CD14-positive monocyte (primary cell): ENCODE data around the gene ATP4A. TPM values are rescaled to one million over a fixed set of nuclear protein-coding genes. Genes with fewer than 3 reads are reported as not detected.
"Not testable (repeated sequence)": the region's sequence is repeated elsewhere in the genome, so short reads cannot be mapped to it uniquely, and the experiment has no call there.

Experiments
- DNase-seq, 3 donors: peaks; one replicate each; pipeline ENCODE4 v3.0.0-alpha.2; 2011 to 2022
- H2AFZ ChIP-seq: 2 replicates; pipeline ENCODE4 v1.6.0; 2012; ENCODE audit warnings: mild to moderate bottlenecking, low read depth, low read length, inconsistent platforms; ENCODE audit not compliant: insufficient read depth, poor library complexity, severe bottlenecking
- H3K27ac ChIP-seq, 2 donors: 1 replicate in 1 of 2; 2 replicates in 1 of 2; pipeline ENCODE4 v1.5.1; 2012 to 2013; ENCODE audit warnings: low read length in 2 of 2, control low read depth in 1 of 2, inconsistent platforms in 1 of 2, low read depth in 1 of 2, mild to moderate bottlenecking in 1 of 2
- H3K27me3 ChIP-seq, 2 donors: one replicate each; pipeline versions ENCODE4 v1.6.0 to v1.6.1; 2011 to 2013; ENCODE audit warnings: low read length in 2 of 2; ENCODE audit not compliant: control insufficient read depth in 2 of 2, insufficient read depth in 2 of 2
- H3K36me3 ChIP-seq, 2 donors: replicated peaks in 1 of 2; 1 replicate in 1 of 2; 2 replicates in 1 of 2; pipeline versions ENCODE4 v1.5.1 to v1.6.1; 2012 to 2013; ENCODE audit warnings: low read length in 2 of 2, control low read depth in 1 of 2, inconsistent platforms in 1 of 2, mild to moderate bottlenecking in 1 of 2; ENCODE audit not compliant: insufficient read depth in 2 of 2, control insufficient read depth in 1 of 2
- H3K4me1 ChIP-seq, 2 donors: 1 replicate in 1 of 2; 2 replicates in 1 of 2; pipeline versions ENCODE4 v1.5.1 to v1.6.1; 2012 to 2013; ENCODE audit warnings: low read length in 2 of 2, control low read depth in 1 of 2, inconsistent platforms in 1 of 2, mild to moderate bottlenecking in 1 of 2, moderate library complexity in 1 of 2; ENCODE audit not compliant: insufficient read depth in 2 of 2, control insufficient read depth in 1 of 2
- H3K4me2 ChIP-seq: replicated peaks from 2 replicates; pipeline ENCODE3; 2012; ENCODE audit warnings: low read length, moderate library complexity, mild to moderate bottlenecking; ENCODE audit not compliant: poor library complexity, severe bottlenecking; ENCODE audit errors: extremely low read depth
- H3K4me3 ChIP-seq, 3 experiments: fragments of 200-600 bp in 1 of 3; sonication (generic) in 1 of 3; replicated peaks in 1 of 3; 1 replicate in 2 of 3; 2 replicates in 1 of 3; pipeline ENCODE4 v1.5.1; 2011 to 2013; ENCODE audit warnings: low read length in 3 of 3, mild to moderate bottlenecking in 3 of 3, control low read depth in 2 of 3, low read depth in 2 of 3, inconsistent platforms in 1 of 3, moderate library complexity in 1 of 3
- H3K79me2 ChIP-seq: 2 replicates; pipeline ENCODE4 v1.6.0; 2012; ENCODE audit warnings: mild to moderate bottlenecking, control low read depth, inconsistent platforms, low read length, moderate library complexity; ENCODE audit not compliant: insufficient read depth
- H3K9ac ChIP-seq: 2 replicates; pipeline ENCODE4 v1.6.0; 2017; ENCODE audit warnings: low read length, mild to moderate bottlenecking; ENCODE audit not compliant: insufficient read depth, poor library complexity, severe bottlenecking
- H3K9me3 ChIP-seq, 2 donors: replicated peaks in 1 of 2; 1 replicate in 1 of 2; 2 replicates in 1 of 2; pipeline versions ENCODE4 v1.5.1 to v1.6.1; 2012 to 2013; ENCODE audit warnings: low read length in 2 of 2, control low read depth in 1 of 2; ENCODE audit not compliant: control insufficient read depth in 1 of 2, insufficient read depth in 1 of 2
- H4K20me1 ChIP-seq: 2 replicates; pipeline ENCODE4 v1.6.0; 2012; ENCODE audit warnings: mild to moderate bottlenecking, low read length, control low read depth, moderate library complexity; ENCODE audit not compliant: insufficient read depth
- H3K27ac Mint-ChIP-seq, 7 donors: one replicate each; pipeline ENCODE4 v1.8.0; 2020; ENCODE audit warnings: mild to moderate bottlenecking in 7 of 7, mixed read lengths in 7 of 7, moderate library complexity in 6 of 7, inconsistent platforms in 2 of 7
- H3K27me3 Mint-ChIP-seq, 3 donors: one replicate each; pipeline ENCODE4 v1.8.0; 2021 to 2022; ENCODE audit warnings: low read depth in 3 of 3, mild to moderate bottlenecking in 3 of 3, mixed read lengths in 3 of 3, moderate library complexity in 3 of 3, inconsistent platforms in 1 of 3
- H3K36me3 Mint-ChIP-seq, 2 donors: one replicate each; pipeline ENCODE4 v1.8.0; 2020; ENCODE audit warnings: mixed read lengths in 2 of 2, inconsistent platforms in 1 of 2, mild to moderate bottlenecking in 1 of 2
- H3K4me1 Mint-ChIP-seq: one replicate; pipeline ENCODE4 v1.8.0; 2020; ENCODE audit warnings: mild to moderate bottlenecking, mixed read lengths
- H3K4me3 Mint-ChIP-seq, 2 donors: one replicate each; pipeline ENCODE4 v1.8.0; 2020; ENCODE audit warnings: mild to moderate bottlenecking in 2 of 2, mixed read lengths in 2 of 2, moderate library complexity in 1 of 2
- H3K9me3 Mint-ChIP-seq, 7 donors: one replicate each; pipeline ENCODE4 v1.8.0; 2020 to 2022; ENCODE audit warnings: mixed read lengths in 7 of 7, mild to moderate bottlenecking in 6 of 7, moderate library complexity in 6 of 7, inconsistent platforms in 2 of 7
- WGBS: methylation state at CpG from one replicate; pipeline ENCODE4 v1.1.5; 2013; ENCODE audit warnings: missing lambda C conversion rate; ENCODE audit not compliant: insufficient coverage; 5-methylcytosine and 5-hydroxymethylcytosine counted together
- intact Hi-C, 2 donors: fragments of 100-400 bp; cut with micrococcal nuclease; formaldehyde crosslinking; loops; one replicate each; pipeline versions ENCODE4 v1.15.0 to v1.15.1; 2023
- polyA plus RNA-seq, 3 donors: library from polyadenylated mRNA; depleted of rRNA in 1 of 3; unstranded in 2 of 3; stranded (reverse) in 1 of 3; fragments of 300-500 nt in 2 of 3; fragments of >200 nt in 1 of 3; fragmentation: Illumina TruSeq in 2 of 3; gene quantifications; 1 replicate in 2 of 3; 2 replicates in 1 of 3; pipeline ENCODE4 v1.2.3, GENCODE V29; 2012 to 2021
- TF ChIP-seq, protein P1 (sequence below): fragments of 200-600 bp; IDR thresholded peaks from one replicate; pipeline ENCODE4 v1.8.0; 2022; ENCODE audit warnings: antibody characterized with exemption, mild to moderate bottlenecking

ATP4A gene
- polyA plus RNA-seq, 3 donors: not detected

DNA sequence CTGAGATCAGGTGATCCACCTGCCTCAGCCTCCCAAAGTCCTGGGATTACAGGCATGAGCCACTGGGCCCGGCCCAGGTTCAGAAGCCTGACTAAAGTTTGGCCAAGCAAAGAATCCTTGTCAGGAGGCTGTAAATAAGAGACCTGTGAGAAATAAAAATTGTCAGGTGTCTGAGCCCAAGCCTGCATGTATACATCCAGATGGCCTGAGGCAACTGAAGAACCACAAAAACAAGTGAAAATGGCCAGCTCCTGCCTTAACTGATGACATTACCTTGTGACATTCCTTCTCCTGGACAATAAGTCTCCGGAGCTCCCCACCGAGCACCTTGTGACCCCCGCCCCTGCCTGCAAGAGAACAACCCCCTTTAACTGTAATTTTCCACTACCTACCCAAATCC lies 41.0 kb upstream of the ATP4A start:
- intact Hi-C loops, H3K27ac Mint-ChIP-seq, H3K4me2 ChIP-seq: not testable (repeated sequence)

DNA sequence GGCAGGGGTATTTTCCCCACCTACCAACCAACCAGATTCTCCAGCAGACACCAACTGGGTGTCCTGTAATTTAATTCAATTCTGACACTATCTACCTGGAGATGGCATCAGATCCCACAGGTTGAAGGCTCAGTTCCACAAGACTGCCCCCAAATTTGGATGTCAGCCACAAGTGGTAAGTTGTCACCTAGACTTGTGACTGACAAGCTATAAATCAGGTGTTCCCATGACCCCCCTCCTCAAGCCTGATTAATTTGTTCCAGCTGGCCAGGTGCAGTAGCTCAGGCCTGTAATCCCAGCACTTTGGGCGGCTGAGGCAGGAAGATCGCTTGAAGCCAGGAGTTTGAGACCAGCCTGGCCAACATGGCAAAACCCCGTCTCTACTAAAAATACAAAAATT lies 38.5 kb upstream of the ATP4A start:
- Histone ChIP-seq H3K9ac (no peak overlapping the region), H3K36me3 (no peaks in the 10 kb centered on the region), H2AFZ (no peak overlapping the region), H3K4me3 (no peak overlapping the region), H3K4me1 (peaks cover 0 to 3% of the 10 kb centered on the region in 2 donors), H3K27ac (no peak overlapping the region), H3K79me2 (no peaks in the 10 kb centered on the region), H3K4me2 (no peak overlapping the region), H3K27me3 (no peaks in the 10 kb centered on the region), H4K20me1 (no peaks in the 10 kb centered on the region), H3K9me3 (peaks cover 9 to 12% of the 10 kb centered on the region in 2 donors)
- intact Hi-C loops: no loop called here
- Mint-ChIP-seq H3K4me3 (no peak overlapping the region), H3K27ac (no peak overlapping the region), H3K9me3 (peaks cover 2 to 16% (median 12%) of the 10 kb centered on the region in 7 donors), H3K4me1 (peaks cover 6% of the 10 kb centered on the region), H3K36me3 (no peaks in the 10 kb centered on the region), H3K27me3 (peaks cover 5 to 14% (median 13%) of the 10 kb centered on the region in 3 donors)
- TF ChIP-seq, protein P1, sequence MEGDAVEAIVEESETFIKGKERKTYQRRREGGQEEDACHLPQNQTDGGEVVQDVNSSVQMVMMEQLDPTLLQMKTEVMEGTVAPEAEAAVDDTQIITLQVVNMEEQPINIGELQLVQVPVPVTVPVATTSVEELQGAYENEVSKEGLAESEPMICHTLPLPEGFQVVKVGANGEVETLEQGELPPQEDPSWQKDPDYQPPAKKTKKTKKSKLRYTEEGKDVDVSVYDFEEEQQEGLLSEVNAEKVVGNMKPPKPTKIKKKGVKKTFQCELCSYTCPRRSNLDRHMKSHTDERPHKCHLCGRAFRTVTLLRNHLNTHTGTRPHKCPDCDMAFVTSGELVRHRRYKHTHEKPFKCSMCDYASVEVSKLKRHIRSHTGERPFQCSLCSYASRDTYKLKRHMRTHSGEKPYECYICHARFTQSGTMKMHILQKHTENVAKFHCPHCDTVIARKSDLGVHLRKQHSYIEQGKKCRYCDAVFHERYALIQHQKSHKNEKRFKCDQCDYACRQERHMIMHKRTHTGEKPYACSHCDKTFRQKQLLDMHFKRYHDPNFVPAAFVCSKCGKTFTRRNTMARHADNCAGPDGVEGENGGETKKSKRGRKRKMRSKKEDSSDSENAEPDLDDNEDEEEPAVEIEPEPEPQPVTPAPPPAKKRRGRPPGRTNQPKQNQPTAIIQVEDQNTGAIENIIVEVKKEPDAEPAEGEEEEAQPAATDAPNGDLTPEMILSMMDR: no peak
- 100% methylated on average over 1 of the region's 3 CpGs for WGBS
- DNase-seq: no peak

More for the DNA sequence above, 41.0 kb upstream of the ATP4A start:
- peaks cover 5 to 11% (median 10%) of the 10 kb centered on the region in 3 donors for H3K27me3 Mint-ChIP-seq
- not testable (repeated sequence) for H3K27me3 ChIP-seq, H3K4me3 Mint-ChIP-seq, H3K4me1 ChIP-seq, H3K36me3 ChIP-seq, H3K4me3 ChIP-seq, H4K20me1 ChIP-seq, H3K79me2 ChIP-seq, H2AFZ ChIP-seq, DNase-seq, H3K36me3 Mint-ChIP-seq, H3K27ac ChIP-seq, H3K9ac ChIP-seq
- 93% methylated on average over 3 of the region's 4 CpGs for WGBS
- H3K9me3 Mint-ChIP-seq: peaks cover 14 to 37% (median 34%) of the 10 kb centered on the region in 7 donors
- peaks cover 10% of the 10 kb centered on the region for H3K4me1 Mint-ChIP-seq
- peaks cover 27 to 31% of the 10 kb centered on the region in 2 donors for H3K9me3 ChIP-seq
